HG03060 (cell line): ENCODE data around the gene FCN1.

Source experiments
- ATAC-seq: cut with Tn5 transposase; IDR thresholded peaks from one replicate; pipeline ENCODE4 v1.9.1; 2021; ENCODE audit warnings: low read depth, moderate number of reproducible peaks; ENCODE audit not compliant: unreplicated experiment

Gene FCN1

DNA sequence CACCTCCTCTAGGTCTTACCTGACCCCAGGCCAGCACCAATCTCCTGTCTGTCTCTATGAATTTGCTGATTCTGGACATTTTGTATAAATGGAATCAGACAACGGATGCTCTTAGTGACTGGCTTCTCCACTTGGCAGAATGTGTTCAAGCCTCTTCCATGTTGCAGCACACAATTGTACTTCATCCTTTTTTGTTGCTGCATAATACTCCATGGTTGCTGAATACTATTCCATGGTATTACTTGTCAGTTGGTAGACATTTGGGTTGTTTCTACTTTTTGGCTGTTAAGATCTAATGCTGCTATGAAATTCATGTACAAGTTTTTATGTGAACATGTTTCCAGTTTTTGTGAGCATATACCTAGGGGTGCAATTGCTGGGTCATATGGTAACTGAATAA, 34.3 kb upstream of the FCN1 start:
- ATAC-seq: no peak

GRCh38 chr9:134951461-134951860, 33.7 kb upstream of the FCN1 start:
- ATAC-seq: no peak

DNA sequence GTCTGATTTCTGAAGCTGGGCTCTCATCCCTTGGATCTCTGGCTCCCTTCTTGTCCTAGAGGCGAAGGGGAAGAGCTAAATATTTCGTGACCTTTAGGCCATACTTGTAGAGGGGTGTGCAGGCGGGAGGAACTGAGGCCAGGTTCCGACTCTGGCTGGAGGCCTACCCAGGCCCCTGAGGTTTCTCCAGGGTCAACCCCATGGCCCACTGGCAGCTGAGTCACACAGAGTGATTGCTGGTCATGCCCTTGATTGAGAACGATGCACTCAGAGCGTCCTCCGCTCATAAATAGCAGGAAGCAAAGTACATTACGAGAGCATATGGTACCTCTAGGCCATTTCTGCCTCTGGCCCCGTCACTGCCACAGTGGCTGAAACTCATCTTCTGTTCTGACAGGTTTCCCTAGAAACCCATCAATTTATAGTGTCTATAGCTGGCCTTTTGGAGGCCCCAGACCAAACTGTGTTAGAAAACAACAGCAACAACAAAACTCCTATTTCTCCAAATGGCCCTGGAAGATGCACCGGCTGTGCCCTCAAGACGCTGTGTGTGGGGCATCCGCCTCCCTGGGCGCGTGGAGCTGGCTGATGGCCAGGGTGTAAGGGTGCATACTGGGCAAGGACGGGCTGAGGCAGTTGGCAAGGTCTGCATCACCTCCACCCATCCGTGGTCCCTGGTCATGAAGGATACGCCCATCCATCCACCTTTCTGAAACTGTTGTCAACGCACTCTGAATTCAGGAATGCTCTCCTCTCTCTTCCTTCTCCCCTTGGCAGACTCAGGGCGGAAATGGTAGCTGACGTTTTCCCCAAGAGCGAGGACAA, 32.9 kb upstream of the FCN1 start:
- ATAC-seq: no peak

DNA sequence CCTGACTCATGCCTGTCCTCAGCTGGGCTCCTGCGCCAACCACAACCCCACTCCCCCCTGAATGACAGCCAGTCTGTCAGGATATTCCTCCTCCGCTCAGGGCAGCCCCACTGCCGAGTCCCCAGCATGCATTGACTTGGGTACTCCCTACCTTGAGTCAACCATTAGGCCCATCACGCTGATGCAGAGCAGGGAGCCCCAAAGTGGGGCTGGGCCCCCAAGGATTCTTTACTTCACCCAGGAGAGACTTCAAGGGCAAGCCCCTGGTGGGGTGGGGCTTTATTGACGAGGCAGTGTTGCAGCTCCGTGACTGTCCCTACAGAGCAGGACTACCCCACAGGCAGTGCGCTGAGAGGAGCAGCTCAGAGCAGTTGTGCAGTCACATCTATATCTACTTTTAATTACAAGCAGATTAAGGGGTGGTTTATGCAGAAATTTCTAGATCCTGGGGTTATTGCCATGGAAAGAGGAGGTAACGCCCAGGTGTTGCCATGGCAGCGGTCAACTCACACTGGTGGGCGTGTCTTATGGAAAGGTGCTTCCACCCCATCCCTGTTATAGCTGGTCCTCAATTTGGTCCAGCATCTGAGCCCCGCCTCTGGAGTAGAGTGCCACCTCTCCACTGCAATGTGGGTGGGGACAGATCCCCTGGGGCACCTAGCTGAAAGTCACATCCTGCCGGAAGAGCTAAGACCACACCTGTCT, 32.1 kb upstream of the FCN1 start:
- ATAC-seq: no peak

- no peak for ATAC-seq
Measured at GRCh38 chr9:134948149-134948548, 30.4 kb upstream of the FCN1 start.

DNA sequence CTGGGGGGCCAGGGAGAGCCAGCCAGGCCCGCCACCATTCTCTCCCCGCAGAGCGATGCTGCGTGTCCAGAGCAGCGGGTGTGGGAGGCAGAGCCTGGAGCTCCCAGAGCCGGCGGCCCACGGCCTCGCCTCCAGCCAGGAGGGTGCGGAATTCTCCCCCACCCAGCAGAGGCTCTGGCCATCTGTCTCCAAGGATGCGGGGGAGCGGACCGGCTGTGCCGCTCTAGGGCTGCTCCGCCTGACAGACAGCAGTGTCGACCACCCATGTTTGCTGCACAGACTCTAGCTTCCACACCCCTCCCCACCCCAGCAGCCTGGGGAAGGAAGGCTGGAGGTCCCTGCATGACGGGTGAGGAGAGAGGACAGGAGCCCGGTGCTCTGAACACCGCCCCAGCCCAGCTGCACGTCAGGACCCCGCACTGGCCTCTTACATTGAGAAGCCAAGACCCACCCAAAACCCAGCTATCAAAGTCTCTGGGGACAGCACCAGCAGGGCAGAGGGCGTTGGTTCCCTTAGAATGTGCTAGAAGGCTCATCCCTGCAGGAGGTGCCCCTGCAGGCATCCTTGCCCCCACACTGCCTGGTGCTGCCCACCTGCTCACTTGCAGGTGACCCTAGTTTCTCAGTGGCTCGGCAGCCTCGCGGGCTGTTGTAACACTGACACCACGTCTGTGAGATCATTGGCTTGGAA, 29.7 kb upstream of the FCN1 start:
- ATAC-seq: no peak

DNA sequence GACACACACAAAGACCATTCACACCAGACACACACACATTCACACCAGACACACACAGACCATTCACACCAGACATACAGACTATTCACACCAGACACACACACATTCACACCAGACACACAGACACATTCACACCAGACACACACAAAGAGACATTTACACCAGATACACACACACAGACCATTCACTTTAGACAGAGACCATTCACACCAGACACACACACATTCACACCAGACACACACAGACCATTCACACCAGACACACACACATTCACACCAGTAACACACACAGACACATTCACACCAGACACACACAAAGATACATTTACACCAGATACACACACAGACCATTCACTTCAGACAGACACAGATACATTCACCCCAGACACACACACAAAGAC, 29.0 kb upstream of the FCN1 start:
- ATAC-seq: no peak

- ATAC-seq: no peak
Measured at GRCh38 chr9:134945509-134946275, 28.0 kb upstream of the FCN1 start.

DNA sequence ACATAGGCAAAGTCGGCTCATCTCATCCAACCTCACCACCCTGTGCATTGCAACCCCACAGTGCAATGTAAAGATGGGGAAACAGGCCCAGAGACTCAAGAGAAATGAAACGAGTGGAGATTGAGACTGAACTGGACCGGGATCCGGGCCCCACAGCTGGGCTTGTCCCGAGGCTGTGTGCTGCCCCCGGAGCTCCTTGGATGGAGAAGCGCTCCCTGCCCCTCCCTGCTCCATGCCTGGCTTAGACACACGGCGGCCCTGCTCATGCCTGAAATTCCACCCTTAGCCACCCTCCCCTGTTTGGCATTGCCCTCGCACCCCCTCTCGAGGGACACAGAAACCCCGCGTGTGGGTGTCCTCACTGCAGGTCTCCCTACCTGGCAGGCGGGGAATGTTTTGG, 27.2 kb upstream of the FCN1 start:
- ATAC-seq: no peak

DNA sequence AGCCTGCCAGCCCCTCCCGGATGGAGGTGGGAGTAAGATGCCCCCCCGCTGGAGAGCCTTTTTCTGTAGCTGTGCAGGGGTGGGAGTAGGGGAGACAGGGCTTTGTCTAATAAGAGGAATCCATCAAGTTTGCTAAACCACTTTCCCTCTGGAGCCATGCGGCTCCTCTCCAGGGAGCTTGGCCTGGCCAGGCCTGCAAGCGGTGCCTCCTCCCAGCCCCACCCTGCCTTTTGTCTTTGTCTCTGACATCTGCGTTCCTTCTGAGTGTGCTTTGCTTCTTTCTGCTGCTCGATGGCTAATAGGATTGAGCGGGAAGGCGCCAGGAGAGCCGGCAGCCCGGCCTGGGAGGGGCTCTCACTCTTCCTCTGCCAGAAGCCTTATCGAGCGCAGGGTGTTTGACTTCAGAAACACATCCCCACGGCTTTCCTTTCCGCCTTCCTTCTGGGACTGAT, 26.7 kb upstream of the FCN1 start:
- ATAC-seq: no peak

GRCh38 chr9:134943836-134944235, 26.1 kb upstream of the FCN1 start:
- ATAC-seq: no peak

DNA sequence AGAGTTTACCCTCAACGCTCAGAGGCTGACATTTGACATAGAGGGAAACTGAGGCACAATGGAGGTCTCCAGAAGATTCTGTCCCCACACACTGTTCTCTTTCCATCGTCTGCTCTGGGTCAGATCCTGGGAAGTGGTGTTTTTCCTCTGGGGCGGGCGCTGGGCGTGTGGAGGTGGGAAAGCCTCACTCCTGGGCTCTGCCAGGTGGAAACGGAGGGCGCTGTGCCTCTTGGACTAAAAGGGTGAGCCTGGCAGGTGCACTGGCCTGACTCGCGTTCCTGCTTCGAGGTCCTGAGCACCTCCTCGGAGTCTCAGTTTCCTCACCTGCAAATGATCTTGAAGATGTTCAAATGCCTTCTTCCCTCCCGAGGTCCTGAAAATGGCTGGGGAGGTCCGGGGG, 25.7 kb upstream of the FCN1 start:
- ATAC-seq: no peak

DNA sequence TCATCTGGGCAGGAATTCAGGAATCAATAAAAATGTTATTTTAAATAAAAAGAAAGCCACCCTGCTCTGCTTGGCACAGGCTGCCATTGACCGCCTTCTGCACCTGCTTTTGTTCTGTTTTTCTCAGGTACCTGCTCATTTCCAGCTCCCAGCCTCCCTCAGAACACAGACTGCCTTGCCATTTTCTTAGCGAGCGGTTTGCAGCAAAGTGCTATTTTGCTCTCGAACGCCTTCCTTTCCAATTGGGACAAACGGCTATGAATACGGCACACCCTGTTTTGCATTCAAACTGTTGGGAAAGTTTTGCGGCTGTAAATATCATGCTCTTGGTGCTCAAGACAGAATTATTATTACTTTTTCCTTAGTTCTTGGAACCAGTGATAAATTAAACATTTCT, 25.1 kb upstream of the FCN1 start:
- no peak for ATAC-seq

DNA sequence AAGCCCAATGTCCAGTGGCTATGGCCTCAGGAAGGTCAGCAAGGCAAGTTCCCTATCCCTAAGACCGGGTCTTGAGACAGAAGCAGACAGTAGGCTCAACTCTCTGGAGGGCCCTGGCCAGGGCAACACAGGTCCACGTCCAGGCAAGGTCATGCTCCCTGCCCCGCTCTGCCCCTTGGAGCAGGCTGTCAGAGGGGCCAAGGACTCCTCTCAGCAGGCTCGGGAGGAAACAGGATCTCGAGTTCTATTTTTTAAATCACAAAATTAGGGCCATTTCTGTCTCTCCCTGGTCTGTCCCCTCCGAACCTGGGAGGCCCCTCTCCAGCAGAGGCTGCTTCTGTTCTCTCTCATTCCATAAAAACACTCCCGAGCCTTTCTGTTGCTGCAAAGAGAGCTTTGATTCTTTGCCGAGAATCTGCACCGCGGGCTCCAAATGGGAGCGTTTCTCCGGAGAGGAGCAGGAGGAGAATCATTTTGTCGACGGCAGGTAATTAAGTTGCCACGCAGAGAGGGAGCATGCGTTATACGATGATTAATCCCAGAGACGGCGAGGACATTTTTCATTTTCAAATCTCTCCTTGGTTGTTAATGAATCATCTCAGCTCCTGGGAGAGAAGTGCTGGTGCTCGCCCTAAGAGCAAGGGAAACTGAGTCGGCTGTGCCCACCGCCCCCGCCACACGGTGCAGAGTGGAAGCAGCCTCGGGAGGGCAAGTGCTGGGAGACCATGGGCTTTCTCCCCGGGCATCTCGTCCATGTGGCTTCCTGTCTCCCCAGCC, 24.5 kb upstream of the FCN1 start:
- no peak for ATAC-seq

- ATAC-seq: no peak
Measured at GRCh38 chr9:134940236-134941208, 22.8 kb upstream of the FCN1 start.

- no peak for ATAC-seq
Measured at GRCh38 chr9:134939836-134940235, 22.1 kb upstream of the FCN1 start.

- no peak for ATAC-seq
Measured at GRCh38 chr9:134939080-134939733, 21.5 kb upstream of the FCN1 start.

GRCh38 chr9:134938346-134939079, 20.8 kb upstream of the FCN1 start:
- no peak for ATAC-seq
